HG03575 (cell line): Measurements from ENCODE around the gene PRKG1.
"Not testable (repeated sequence)": the region's sequence is repeated elsewhere in the genome, so short reads cannot be mapped to it uniquely, and the experiment has no call there.

ENCODE experiments used
- ATAC-seq: cut with Tn5 transposase; IDR thresholded peaks from one replicate; pipeline ENCODE4 v1.9.1; 2021; ENCODE audit not compliant: unreplicated experiment, insufficient number of reproducible peaks, low FRiP score; ENCODE audit errors: extremely low read depth

Gene PRKG1

DNA sequence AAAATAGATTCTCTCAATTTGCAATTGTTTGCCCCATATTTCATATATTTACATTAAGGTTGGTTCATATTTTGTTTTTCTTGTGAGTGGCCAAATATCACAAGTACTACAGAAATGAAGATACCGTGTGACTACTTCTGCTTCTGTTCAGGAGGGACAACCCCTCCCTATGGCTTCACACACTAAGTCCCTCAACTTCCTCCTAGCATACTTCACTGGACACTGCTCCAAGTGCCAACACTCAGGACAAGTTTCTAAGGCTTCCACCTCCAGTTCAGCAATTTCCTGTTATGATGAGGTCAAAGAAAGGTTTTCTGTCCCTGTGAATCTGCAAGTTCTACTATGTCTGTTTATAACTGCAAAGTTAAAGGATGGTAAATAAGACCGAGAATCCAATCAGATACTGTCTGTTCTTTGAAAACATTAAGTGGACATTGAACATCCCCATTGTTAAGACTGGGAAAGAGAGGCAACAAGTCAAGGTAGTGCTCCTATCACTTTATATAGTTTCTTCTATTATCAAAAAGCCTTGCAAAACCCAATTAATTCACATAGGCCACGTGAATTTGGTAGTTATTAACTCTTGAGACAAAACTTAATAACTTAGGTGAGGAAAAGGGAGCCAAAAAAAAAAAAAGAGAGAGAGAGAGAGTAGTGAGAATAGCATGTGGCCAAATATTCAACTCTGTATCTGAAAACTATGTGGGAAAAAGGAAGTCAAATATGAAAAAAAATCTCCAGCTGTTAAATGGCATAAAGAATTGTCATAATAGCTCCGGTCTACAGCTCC is 1158.5 kb downstream of the PRKG1 start:
- peak; percentile 97 for ATAC-seq

- not testable (repeated sequence) for ATAC-seq
Observed at GRCh38 chr10:52233351-52233991, 1159.2 kb downstream of the PRKG1 start.

- ATAC-seq: no peak
Observed at GRCh38 chr10:52239771-52240170, 1165.5 kb downstream of the PRKG1 start.

- no peak for ATAC-seq
Observed at GRCh38 chr10:52245547-52245946, 1171.3 kb downstream of the PRKG1 start.

- ATAC-seq: not testable (repeated sequence)
Observed at GRCh38 chr10:52247929-52248328, 1173.6 kb downstream of the PRKG1 start.

GRCh38 chr10:52248697-52249306 is 1174.5 kb downstream of the PRKG1 start:
- no peak for ATAC-seq

DNA sequence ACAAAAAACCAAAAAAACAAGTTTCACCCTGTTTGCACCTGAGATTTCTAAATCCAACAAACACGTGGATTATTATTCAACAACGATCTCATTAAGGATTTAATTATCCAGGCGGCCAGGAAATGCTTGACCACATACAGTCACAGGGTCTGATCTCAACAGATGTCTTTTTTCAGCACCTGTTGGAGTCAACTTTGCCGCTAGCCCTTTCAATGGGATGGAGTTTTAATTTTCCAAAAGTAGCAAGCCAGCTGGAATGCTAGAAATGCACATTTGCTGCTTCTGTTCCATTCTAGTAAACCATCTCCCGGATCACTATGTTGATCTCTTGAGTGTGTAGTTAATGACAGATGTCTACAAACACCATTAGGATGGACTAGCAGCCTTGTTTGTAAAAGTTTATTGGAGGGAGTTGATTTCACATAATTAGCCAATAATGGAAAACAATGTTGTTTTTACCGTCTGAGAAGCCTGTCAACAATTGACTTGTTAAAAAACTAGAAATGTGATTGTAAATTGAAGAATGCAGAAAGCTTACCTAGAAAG is 1175.6 kb downstream of the PRKG1 start:
- no peak for ATAC-seq

DNA sequence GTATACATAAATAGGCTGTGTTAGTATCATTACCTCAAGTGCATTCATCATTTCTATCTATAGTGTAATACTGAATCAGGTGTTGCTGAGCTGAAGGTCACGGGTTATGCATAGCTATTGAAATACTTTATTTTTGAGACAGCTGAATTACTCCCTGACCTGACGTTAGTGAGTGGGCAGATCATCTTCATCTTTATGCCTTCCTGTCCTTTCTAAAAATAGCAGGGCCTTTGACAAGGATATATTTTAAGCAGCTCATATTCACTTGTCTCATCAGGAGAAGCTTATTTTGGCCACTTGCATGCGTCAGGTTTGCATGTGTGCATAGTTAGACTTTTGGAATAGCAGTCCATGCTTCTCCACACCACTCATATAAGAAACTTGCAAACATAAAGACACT is 1176.2 kb downstream of the PRKG1 start:
- ATAC-seq: no peak

GRCh38 chr10:52252307-52252706 is 1178.0 kb downstream of the PRKG1 start:
- no peak for ATAC-seq

GRCh38 chr10:52256832-52257691 is 1182.8 kb downstream of the PRKG1 start:
- peak; percentile 97 for ATAC-seq

DNA sequence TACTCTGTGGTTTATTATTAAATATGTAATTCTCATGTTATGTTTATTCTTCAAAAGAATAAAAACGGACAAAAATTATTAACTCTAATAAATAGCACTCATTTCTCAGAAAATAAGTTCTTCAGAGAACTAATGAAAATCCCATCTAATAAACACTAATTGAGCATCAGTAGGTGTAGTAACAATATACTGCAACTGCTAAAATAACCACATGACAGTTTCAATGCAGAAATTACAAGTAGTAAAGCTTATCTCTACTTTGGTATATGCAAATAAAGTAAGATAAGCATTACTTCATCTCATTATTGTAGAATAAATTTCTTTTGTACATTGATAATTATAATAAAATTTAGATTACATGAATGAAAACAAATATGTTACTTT is 1183.4 kb downstream of the PRKG1 start:
- peak; percentile 66 for ATAC-seq

DNA sequence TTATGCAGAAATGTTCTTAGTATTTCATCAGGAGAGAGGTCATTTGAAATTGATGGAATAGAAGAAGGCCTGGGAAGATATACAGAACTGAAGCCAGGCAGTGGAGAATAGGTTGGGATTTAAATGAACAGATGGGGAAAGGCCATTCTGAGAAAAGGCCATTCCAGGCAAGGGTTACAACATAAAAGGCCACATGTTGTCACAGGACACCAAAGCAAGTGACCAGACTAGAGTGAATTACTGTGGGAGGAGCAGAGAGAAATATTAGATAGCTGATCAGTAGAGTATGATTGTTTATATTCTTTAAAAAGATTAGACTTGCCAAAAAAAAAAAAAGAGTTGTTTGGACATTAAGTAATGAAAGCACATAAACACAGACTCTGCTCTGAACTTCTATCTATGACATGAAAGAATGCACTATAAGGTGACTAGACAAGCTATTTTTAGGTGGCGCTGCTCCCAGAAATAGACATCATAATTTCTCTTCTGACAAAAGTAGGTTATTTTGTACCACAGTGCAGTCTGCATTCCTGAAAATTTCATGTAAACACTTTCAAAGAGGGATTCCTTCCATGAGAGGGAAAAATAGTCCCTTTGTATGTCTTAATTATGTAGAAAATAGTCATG is 1184.6 kb downstream of the PRKG1 start:
- ATAC-seq: no peak

GRCh38 chr10:52259426-52259812 is 1185.1 kb downstream of the PRKG1 start:
- no peak for ATAC-seq

DNA sequence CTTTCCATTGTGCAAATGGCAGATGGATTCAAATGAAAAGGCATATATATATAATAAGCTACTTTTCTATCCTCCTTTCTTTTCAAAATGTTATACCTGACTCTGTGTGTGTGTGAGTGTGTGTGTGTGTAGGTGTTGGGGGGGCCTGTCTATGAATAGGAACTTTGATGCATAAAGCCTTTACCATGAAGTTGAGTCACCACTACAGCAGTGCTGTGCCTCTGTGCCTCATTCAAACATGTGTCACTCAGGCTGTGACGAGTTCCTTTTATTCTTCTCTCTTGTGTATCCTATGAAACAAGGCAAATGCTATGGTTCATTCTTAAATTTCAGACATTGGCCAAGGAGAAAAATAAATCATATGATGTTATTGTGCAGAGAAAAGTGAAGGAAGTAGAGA is 1187.1 kb downstream of the PRKG1 start:
- no peak for ATAC-seq

GRCh38 chr10:52265131-52265926 is 1191.0 kb downstream of the PRKG1 start:
- no peak for ATAC-seq

GRCh38 chr10:52266858-52267257 is 1192.6 kb downstream of the PRKG1 start:
- no peak for ATAC-seq

- ATAC-seq: no peak
Observed at GRCh38 chr10:52268790-52269189, 1194.5 kb downstream of the PRKG1 start.

- ATAC-seq: no peak
Observed at GRCh38 chr10:52269233-52269632, 1194.9 kb downstream of the PRKG1 start.
